ENCODE data around the gene TBC1D8. TPM values are rescaled to one million over a fixed set of nuclear protein-coding genes. Genes with fewer than 3 reads are reported as not detected.
A peak's percentile ranks its signal among the peaks of the same experiment; 100 is the strongest.

Gene TBC1D8
- total and polyA plus RNA-seq, 12 donors, result 7.6 to 17.2 (median 10.8) TPM

- Histone ChIP-seq H3K36me3 (replicated peaks in 1 of 2) (peaks cover 0 to 17% of the 10 kb centered on the region in 2 donors), H3K4me3 (no peak overlapping the region), H3K27me3 (no peaks in the 10 kb centered on the region), H3K4me1 (replicated peaks in 1 of 2) (no peaks in the 10 kb centered on the region), H3K27ac (no peak overlapping the region), H3K9me3 (replicated peaks in 1 of 3) (no peaks in the 10 kb centered on the region)
- TF ChIP-seq POLR2A (IDR thresholded peaks at IDR 0.05) (no peak), CTCF (IDR thresholded peaks at IDR 0.05) (no peak)
- intact Hi-C loops (cut with DNase I), result loop anchor here in 1 of 2 donors (5.0 kb wide), 1 partner anchor 112 kb away; the partner anchor contains the start of gene TBC1D8
- 83 to 97% (median 89%) methylated on average over 6 of the region's 6 CpGs for WGBS, 4 donors
- peak in 1 of 7 donors; percentile 67 for DNase-seq
Observed at GRCh38 chr2:101040761-101041160, 110.4 kb downstream of the TBC1D8 start.

- intact Hi-C loops (cut with DNase I), result loop anchor here in 1 of 2 donors (5.0 kb wide), 1 partner anchor 112 kb away; the partner anchor contains the start of gene TBC1D8
- WGBS, 4 donors, result 92 to 99% (median 93%) methylated on average over 13 of the region's 13 CpGs
- Histone ChIP-seq H3K36me3 (replicated peaks in 1 of 2) (peaks cover 0 to 17% of the 10 kb centered on the region in 2 donors), H3K9me3 (replicated peaks in 1 of 3) (no peaks in the 10 kb centered on the region), H3K27me3 (no peaks in the 10 kb centered on the region), H3K4me1 (replicated peaks in 1 of 2) (no peaks in the 10 kb centered on the region), H3K4me3 (no peak overlapping the region), H3K27ac (no peak overlapping the region)
- no peak for TF ChIP-seq CTCF (IDR thresholded peaks at IDR 0.05)
- TF ChIP-seq POLR2A (IDR thresholded peaks at IDR 0.05), result no peak
- DNase-seq, result no peak
Observed at GRCh38 chr2:101040072-101040471, 111.1 kb downstream of the TBC1D8 start.

- DNase-seq, result no peak
- TF ChIP-seq CTCF (IDR thresholded peaks at IDR 0.05), result peak in 5 of 6 experiments; percentile 9 to 47 (median 37)
- TF ChIP-seq POLR2A (IDR thresholded peaks at IDR 0.05), result no peak
- no peak overlapping the region for H3K4me3 ChIP-seq
- H3K4me1 ChIP-seq (replicated peaks in 1 of 2), result no peaks in the 10 kb centered on the region
- WGBS, 4 donors, result 93 to 97% (median 94%) methylated on average over 15 to 21 of the region's 21 CpGs
- intact Hi-C loops (cut with DNase I), result loop anchor here in 1 of 2 donors (5.0 kb wide), 1 partner anchor 114 kb away; the partner anchor contains the start of gene TBC1D8
- H3K36me3 ChIP-seq (replicated peaks in 1 of 2), result peaks cover 0 to 23% of the 10 kb centered on the region in 2 donors
- no peak overlapping the region for H3K27ac ChIP-seq
- H3K27me3 ChIP-seq, result no peaks in the 10 kb centered on the region
- H3K9me3 ChIP-seq (replicated peaks in 1 of 3), result no peaks in the 10 kb centered on the region
Observed at GRCh38 chr2:101038455-101039255, 112.5 kb downstream of the TBC1D8 start.

- H3K36me3 ChIP-seq (replicated peaks in 1 of 2), result peaks cover 0 to 28% of the 10 kb centered on the region in 2 donors
- peak in 1 of 7 donors; percentile 24 for DNase-seq
- 90 to 95% (median 91%) methylated on average over 15 to 19 of the region's 19 CpGs for WGBS, 4 donors
- H3K27me3 ChIP-seq, result no peaks in the 10 kb centered on the region
- intact Hi-C loops (cut with DNase I), result loop anchor here in 1 of 2 donors (5.0 kb wide), 1 partner anchor 115 kb away; the partner anchor contains the start of gene TBC1D8
- no peaks in the 10 kb centered on the region for H3K4me1 ChIP-seq (replicated peaks in 1 of 2)
- H3K4me3 ChIP-seq, result no peak overlapping the region
- H3K27ac ChIP-seq, result no peak overlapping the region
- TF ChIP-seq POLR2A (IDR thresholded peaks at IDR 0.05) (no peak), CTCF (IDR thresholded peaks at IDR 0.05) (no peak)
- H3K9me3 ChIP-seq (replicated peaks in 1 of 3), result no peaks in the 10 kb centered on the region
Observed at GRCh38 chr2:101037161-101037755, 113.9 kb downstream of the TBC1D8 start.
